ENCODE data around the gene RAB17. TPM values are rescaled to one million over a fixed set of nuclear protein-coding genes. Genes with fewer than 3 reads are reported as not detected.
"Not testable (repeated sequence)": the region's sequence is repeated elsewhere in the genome, so short reads cannot be mapped to it uniquely, and the experiment has no call there.

Gene RAB17
- total RNA-seq, 2 donors from 2014 or later: 12.6 to 13.6 TPM

GRCh38 chr2:237615631-237616249, 25.2 kb upstream of the RAB17 start:
- 55% methylated on average over 4 of the region's 4 CpGs for WGBS
- no peaks in the 10 kb centered on the region for H3K9me3 ChIP-seq
- H3K4me1 ChIP-seq (replicated peaks): no peaks in the 10 kb centered on the region
- peak overlapping the region; percentile 66 to 67 for H3K27ac ChIP-seq
- no peak overlapping the region for H3K4me3 ChIP-seq
- no peak for DNase-seq (ENCODE audit: low spot score)
- intact Hi-C loops (cut with DNase I): no loop called here
- TF ChIP-seq POLR2AphosphoS5 (IDR thresholded peaks at IDR 0.05) (no peak), POLR2A (IDR thresholded peaks at IDR 0.05) (no peak)
- TF ChIP-seq, protein P1, sequence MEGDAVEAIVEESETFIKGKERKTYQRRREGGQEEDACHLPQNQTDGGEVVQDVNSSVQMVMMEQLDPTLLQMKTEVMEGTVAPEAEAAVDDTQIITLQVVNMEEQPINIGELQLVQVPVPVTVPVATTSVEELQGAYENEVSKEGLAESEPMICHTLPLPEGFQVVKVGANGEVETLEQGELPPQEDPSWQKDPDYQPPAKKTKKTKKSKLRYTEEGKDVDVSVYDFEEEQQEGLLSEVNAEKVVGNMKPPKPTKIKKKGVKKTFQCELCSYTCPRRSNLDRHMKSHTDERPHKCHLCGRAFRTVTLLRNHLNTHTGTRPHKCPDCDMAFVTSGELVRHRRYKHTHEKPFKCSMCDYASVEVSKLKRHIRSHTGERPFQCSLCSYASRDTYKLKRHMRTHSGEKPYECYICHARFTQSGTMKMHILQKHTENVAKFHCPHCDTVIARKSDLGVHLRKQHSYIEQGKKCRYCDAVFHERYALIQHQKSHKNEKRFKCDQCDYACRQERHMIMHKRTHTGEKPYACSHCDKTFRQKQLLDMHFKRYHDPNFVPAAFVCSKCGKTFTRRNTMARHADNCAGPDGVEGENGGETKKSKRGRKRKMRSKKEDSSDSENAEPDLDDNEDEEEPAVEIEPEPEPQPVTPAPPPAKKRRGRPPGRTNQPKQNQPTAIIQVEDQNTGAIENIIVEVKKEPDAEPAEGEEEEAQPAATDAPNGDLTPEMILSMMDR (IDR thresholded peaks at IDR 0.05): no peak
- no peaks in the 10 kb centered on the region for H3K27me3 ChIP-seq (replicated peaks; ENCODE audit: insufficient read depth)
- no peaks in the 10 kb centered on the region for H3K36me3 ChIP-seq

DNA sequence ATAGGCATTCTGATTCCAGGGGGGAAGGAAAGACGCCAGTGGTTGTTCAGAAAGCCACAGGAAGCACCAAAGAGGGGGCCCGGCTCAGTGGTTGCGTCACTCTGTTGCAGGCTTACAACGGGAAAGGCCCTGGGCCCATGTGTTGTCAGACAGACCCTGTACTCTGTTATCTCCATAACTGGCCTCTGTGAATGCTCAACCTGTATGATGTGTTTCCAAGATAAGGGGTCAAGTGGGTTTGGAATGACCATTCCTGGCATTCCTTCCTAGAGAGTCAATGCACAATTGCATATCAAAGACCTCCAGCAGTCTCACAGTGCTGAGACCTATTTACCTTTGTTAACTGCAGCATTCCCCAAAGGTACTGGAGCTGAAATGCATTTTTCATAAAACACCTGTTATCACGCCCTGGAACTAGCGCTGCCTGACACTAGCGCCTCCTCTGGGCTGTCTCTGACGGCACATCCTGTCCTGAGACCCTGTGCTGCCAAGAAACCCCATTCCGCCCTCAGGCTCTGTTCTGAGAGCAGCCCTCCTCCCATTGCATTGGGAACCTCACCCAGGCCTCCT, 23.7 kb upstream of the RAB17 start:
- no peaks in the 10 kb centered on the region for H3K4me1 ChIP-seq (replicated peaks)
- DNase-seq (ENCODE audit: low spot score): no peak
- 76% methylated on average over 9 of the region's 9 CpGs for WGBS

GRCh38 chr2:237613679-237614078, 23.1 kb upstream of the RAB17 start:
- DNase-seq (ENCODE audit: low spot score): no peak
- Histone ChIP-seq H3K4me1 (replicated peaks) (no peaks in the 10 kb centered on the region), H3K4me3 (no peak overlapping the region), H3K27me3 (replicated peaks; ENCODE audit: insufficient read depth) (no peaks in the 10 kb centered on the region), H3K36me3 (no peaks in the 10 kb centered on the region), H3K9me3 (no peaks in the 10 kb centered on the region), H3K27ac (no peak overlapping the region)
- intact Hi-C loops (cut with DNase I): no loop called here
- TF ChIP-seq, protein P1 (IDR thresholded peaks at IDR 0.05): no peak
- TF ChIP-seq POLR2A (IDR thresholded peaks at IDR 0.05): no peak
- no peak for TF ChIP-seq POLR2AphosphoS5 (IDR thresholded peaks at IDR 0.05)

More for the DNA sequence above, 23.7 kb upstream of the RAB17 start:
- H3K4me3 ChIP-seq: no peak overlapping the region
- H3K27me3 ChIP-seq (replicated peaks; ENCODE audit: insufficient read depth): no peaks in the 10 kb centered on the region
- intact Hi-C loops (cut with DNase I): no loop called here
- no peak overlapping the region for H3K27ac ChIP-seq
- TF ChIP-seq POLR2AphosphoS5 (IDR thresholded peaks at IDR 0.05): no peak
- TF ChIP-seq POLR2A (IDR thresholded peaks at IDR 0.05): no peak
- TF ChIP-seq, protein P1 (IDR thresholded peaks at IDR 0.05): no peak
- H3K9me3 ChIP-seq: no peaks in the 10 kb centered on the region
- no peaks in the 10 kb centered on the region for H3K36me3 ChIP-seq

DNA sequence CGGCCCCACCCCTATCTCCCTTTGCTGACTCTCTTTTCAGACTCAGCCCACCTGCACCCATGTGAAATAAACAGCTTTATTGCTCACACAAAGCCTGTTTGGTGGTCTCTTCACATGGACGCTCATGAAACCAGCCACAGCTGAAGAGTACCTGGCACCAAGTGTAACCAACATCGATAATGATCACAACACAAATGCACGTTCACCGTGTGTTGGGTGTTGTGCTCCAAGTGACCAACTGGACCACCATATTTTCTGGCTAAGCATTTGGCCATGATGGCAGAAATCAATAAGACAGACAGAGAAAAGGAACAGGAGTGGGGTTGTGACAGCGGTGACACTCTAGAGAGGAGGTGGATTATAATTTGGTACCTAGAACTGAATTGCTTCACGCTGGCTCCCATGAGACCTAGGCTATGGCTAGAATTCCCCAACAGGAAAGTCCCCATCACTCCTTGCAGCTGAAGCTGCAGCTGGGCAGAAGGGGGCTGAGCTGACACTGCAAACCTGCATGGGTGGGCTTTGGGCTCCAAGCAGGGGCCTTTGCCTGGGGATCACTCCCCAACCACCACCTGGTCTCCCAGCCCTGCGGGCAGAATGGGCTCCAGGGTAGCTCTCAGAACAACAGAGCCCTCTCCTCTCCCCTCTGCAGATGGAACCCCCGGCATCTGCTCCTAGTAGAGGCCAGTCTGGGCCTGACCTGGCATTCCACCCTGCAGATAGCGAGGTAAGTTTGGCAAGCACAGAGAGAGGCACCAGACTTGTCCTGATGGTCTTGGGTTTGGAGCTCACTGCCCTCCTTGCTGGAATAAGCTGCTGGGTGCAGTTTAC, 22.2 kb upstream of the RAB17 start:
- Histone ChIP-seq H3K27me3 (replicated peaks; ENCODE audit: insufficient read depth) (no peaks in the 10 kb centered on the region), H3K27ac (no peak overlapping the region), H3K36me3 (no peaks in the 10 kb centered on the region), H3K4me1 (replicated peaks) (no peaks in the 10 kb centered on the region), H3K4me3 (no peak overlapping the region), H3K9me3 (no peaks in the 10 kb centered on the region)
- no peak for DNase-seq (ENCODE audit: low spot score)
- 82% methylated on average over 10 of the region's 10 CpGs for WGBS
- intact Hi-C loops (cut with DNase I): no loop called here
- TF ChIP-seq POLR2AphosphoS5 (IDR thresholded peaks at IDR 0.05) (no peak), POLR2A (IDR thresholded peaks at IDR 0.05) (no peak)
- TF ChIP-seq, protein P1 (IDR thresholded peaks at IDR 0.05): no peak

DNA sequence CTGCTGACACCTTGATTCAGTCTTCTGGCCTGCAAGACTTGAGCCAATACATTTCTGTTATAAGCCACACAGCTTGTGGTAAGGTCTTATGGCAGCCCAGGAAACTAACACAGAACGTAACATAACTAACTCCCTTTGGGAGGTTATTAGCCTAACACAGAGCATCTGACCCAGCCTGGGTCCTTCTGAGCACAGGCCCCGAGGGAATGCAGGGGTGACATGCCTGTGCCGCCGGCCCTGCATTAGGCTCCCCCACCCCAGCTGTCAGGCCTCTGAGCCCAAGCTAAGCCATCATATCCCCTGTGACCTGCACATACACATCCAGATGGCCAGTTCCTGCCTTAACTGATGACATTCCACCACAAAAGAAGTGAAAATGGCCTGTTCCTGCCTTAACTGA, 16.0 kb upstream of the RAB17 start:
- DNase-seq (ENCODE audit: low spot score); H3K4me1 ChIP-seq (replicated peaks); H3K27me3 ChIP-seq (replicated peaks; ENCODE audit: insufficient read depth); intact Hi-C loops (cut with DNase I); H3K27ac ChIP-seq; H3K4me3 ChIP-seq; H3K36me3 ChIP-seq; H3K9me3 ChIP-seq: not testable (repeated sequence)
- WGBS: 96% methylated on average over 4 of the region's 4 CpGs

Data from prostate gland (tissue), 2 donors.